Cardiac septum (tissue), 1 donor: Measurements from ENCODE around the gene RCN1. TPM values are rescaled to one million over a fixed set of nuclear protein-coding genes. Genes with fewer than 3 reads are reported as not detected.
"Not testable (repeated sequence)": the region's sequence is repeated elsewhere in the genome, so short reads cannot be mapped to it uniquely, and the experiment has no call there.

ENCODE experiments used
- DNase-seq: peaks from one replicate; pipeline ENCODE4 v3.0.0-alpha.2; 2020; ENCODE audit warnings: low spot score
- intact Hi-C: fragments of 100-400 bp; cut with DNase I; formaldehyde crosslinking; loops from one replicate; pipeline ENCODE4 v1.14.0; 2022
- total RNA-seq: library from RNA; stranded (reverse); fragmentation: NEBNext Ultra II Directional; extraction: Animal tissue kit (Norgen Biotek cat#: 25700); gene quantifications from one replicate; pipeline ENCODE4 v1.2.1, GENCODE V29; 2021
- donor health status: DM: no; HTN: no; CAD: no.

Gene RCN1
- total RNA-seq, 1 donor from 2014 or later, result 26.0 TPM

DNA sequence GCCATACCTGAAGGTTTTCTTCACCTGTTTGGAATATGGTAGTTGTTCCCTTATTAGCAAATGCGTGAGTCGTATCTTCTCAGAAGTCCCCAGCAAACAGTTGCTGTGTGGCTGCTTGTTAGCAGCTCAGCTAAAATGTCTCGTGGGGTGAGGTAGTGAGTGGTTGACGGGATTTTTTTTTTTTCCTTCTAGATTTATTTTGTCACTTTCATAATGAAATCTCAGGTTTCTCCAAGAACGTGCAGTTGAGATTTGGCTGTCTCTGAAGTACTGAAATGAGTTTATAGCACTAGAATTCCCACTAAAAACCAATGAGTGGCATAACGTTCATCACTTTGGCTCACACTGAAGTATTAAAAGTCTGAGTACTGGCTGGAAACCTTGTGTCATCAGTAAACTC, 16.8 kb downstream of the RCN1 start:
- intact Hi-C loops, result no loop called here
- DNase-seq, result no peak

GRCh38 chr11:32108576-32108975, 17.7 kb downstream of the RCN1 start:
- DNase-seq, result no peak
- intact Hi-C loops, result no loop called here

- DNase-seq, result no peak
- intact Hi-C loops, result no loop called here
Measured at GRCh38 chr11:32109138-32109537, 18.3 kb downstream of the RCN1 start.

DNA sequence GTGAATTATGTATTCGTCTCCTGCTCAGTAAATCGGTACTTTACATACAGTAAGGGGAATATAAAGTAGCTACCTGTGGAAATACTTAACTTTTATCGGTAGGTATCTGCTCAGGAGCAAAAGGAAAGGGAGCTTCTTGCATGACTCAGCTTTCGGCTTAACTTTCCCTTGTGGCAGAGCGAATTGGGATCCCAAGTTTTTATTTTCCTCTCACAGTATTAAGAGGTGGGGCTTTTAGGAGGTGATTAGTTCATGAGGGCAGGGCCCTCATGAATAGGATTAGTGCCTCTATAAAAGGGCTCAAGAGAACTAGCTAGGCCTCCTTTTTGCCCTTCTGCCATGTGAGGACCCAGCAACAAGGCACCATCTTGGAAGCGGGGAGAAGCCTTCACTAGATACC, 18.7 kb downstream of the RCN1 start:
- intact Hi-C loops, result no loop called here

DNA sequence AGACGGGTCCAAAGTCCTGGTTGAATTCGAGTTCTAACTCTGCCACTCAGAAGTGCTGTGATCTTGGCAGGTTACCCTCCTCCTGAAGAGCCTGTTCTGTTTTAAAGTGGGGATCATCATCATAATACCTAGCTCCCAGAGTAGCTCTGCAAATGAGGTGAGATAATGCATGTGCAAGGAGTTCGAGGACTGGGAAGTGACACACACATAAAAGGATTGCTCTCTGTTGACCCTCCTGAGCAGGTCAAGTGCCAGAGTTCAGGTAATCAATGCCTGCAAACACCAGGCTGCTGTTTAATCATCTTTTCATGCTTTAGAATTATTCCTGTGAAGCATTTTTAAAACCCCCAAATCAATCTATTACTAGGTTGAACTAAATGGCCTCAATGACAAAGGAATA, 19.9 kb downstream of the RCN1 start:
- intact Hi-C loops, result no loop called here
- DNase-seq, result no peak

More for the DNA sequence above, 18.7 kb downstream of the RCN1 start:
- DNase-seq, result no peak

DNA sequence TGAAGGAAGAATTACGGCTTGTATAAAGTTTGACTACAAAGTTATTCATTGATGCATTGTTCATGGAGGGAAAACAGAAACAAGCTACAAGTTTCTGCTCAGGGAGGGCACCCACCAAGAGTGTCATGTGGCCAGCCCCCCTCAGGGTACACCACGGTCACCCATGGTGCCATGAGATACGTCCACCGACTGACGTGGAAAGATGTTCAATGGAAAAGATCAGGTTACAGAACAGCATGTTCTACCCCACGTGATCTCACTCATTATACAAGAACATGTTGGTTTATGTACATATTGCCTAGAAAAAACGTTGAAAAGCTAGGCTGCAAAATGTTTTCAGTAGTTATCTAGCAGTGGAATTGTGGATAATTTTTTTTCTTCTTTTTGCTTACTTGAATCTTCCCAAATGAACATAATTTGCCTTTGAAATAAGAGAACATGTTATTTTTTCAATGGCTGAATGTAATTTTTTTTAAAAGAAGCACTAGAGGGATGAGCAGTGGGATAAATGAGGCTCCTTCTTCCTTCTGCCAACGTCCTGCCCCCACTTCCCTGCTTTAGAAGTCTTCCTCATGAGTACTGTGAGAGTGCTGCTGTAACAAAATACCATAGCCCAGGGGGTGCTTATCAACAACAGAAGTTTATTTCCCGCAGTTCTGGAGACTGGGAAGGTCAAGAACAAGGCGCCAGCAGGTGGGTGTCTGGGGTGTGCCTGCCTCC, 22.5 kb downstream of the RCN1 start:
- intact Hi-C loops, result no loop called here
- DNase-seq, result no peak

- DNase-seq, result no peak
- intact Hi-C loops, result no loop called here
Measured at GRCh38 chr11:32113920-32114203, 23.0 kb downstream of the RCN1 start.

- intact Hi-C loops, result no loop called here
- DNase-seq, result no peak
Measured at GRCh38 chr11:32115446-32115845, 24.6 kb downstream of the RCN1 start.

GRCh38 chr11:32116668-32117067, 25.8 kb downstream of the RCN1 start:
- intact Hi-C loops, result no loop called here
- DNase-seq, result no peak

DNA sequence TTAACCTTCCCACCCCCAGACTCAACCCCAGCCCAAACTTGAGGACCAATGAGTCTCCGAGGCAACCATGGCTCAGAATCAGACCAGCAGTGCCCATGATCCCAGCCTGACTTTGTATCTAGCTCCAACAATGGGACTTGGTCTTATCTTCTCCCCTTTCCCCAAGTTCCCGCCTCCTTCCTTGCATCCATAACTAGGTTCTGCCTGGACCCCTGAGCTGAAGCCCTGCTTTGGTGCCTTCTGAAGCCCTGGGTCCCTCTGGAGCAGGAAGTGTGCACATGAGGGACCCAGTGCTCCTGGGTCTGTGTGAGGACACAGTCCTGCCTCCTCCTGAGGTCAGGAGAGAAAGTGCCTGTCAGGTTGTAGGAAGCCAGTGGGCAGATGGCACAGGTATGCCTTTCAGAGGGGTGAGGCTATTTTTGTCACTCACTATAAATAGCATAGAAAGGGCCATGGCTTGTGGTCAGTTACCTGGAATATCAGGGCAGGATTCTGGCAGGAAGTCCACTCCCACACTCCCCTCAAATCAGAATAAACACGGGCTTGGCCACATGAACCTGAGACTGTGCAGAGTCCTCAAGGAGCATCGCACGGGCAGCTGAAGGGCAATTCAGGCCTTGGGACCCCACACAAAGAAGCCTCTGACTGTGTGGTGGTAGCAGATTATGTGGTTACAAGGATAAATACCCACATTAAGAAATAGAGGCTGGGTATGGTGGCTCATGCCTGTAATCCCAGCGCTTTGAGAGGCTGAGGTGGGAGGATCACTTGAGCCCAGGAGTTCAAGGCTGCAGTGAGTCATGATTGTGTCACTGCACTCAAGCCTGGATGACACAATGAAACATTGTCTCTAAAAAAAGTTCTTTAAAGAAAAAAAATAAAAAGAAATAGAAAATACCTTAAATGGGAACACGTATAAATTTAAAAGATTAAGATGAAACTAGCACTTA, 27.4 kb downstream of the RCN1 start:
- no peak for DNase-seq
- intact Hi-C loops, result no loop called here

DNA sequence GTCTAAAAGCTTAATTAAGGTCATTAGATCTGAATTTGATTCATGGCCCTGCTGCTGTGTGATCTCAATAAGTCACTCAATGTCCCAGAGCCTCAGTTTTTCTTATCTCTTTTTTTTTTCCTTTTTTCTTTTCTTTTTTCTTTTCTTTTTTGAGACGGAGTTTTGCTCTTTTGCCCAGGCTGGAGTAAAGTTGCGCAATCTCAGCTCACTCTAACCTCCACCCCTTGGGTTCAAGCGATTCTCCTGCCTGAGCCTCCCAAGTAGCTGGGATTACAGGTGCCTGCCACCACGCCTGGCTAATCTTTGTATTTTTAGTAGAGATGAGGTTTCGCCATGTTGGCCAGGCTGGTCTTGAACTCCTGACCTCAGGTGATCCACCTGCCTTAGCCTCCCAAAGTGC, 28.3 kb downstream of the RCN1 start:
- intact Hi-C loops, DNase-seq: not testable (repeated sequence)

DNA sequence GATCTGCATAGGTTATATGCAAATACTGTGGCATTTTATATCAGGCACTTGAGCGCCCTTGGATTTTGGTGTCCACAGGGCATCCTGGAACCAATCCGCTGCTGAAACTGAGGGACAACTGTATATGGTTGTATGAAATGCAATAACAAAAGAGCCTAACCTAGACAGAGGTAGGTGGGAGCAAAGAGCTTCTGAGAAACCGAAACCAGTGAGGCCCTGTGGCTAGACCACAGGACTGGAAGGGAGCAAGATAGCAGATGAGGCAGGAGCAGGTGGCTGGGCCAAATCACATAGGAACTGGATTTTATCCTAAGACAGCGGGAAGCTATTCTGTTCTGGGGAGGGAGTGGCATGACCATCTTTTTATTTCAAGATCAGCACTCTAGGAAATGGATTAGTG, 30.1 kb downstream of the RCN1 start:
- no peak for DNase-seq
- intact Hi-C loops, result no loop called here

- DNase-seq, result no peak
- intact Hi-C loops, result no loop called here
Measured at GRCh38 chr11:32122200-32122599, 31.3 kb downstream of the RCN1 start.

DNA sequence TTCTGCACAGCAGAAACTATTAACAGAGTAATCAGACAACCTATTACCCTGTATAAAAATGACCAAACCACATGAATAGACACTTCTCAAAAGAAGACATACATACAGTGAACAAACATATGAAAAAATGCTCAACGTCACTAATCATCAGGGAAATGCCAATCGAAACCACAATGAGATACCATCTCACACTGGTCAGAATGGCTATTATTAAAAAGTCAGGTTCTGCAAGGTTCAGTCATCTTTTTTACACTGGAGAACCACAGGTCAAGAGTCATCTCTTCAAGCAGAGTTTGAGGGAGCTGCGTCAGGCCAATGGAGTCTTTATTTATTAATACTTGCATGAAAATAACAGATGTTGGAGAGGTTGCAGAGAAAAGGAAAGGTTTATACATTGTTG, 40.4 kb downstream of the RCN1 start:
- no peak for DNase-seq
- intact Hi-C loops, result no loop called here

DNA sequence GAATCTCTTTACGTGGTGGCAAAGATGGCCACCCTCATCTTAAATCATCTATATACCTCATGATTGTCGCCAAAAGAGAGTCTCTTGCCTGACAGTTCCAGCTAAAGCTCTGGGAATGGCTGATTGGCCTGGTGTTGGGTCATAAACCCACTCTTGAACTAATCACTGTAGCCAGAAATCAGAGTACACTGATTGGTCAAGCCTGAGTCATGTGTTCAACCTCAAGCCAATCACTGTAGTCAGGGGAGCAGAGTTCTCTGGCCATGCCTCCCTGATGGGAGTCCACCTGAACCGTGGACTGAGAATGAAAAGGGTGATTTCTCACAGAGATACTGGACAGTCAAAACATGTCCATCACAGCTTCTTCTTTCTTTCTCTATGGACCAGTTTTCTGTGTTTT, 45.8 kb downstream of the RCN1 start:
- no peak for DNase-seq
- intact Hi-C loops, result no loop called here

DNA sequence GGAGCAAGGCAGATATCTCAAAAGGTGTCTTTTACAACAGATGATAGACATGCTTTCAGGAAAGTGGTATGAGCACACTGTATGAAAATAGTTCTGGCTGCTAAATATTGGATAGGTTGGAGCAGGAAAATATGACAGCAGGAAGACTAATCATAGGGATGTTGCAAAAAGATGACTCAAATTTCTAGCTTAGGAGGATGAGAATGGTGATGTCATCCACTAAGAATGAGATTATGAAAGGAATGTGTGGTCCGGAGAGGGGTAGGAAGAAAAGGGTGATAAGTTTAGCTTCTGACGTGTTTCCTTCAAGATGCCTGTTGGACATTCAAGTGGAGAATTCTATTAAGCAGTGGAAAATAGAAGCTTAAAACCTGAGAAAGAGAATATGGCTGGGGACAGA, 46.4 kb downstream of the RCN1 start:
- intact Hi-C loops, result no loop called here
- DNase-seq, result no peak

GRCh38 chr11:32137869-32138268, 47.0 kb downstream of the RCN1 start:
- no peak for DNase-seq
- intact Hi-C loops, result no loop called here

DNA sequence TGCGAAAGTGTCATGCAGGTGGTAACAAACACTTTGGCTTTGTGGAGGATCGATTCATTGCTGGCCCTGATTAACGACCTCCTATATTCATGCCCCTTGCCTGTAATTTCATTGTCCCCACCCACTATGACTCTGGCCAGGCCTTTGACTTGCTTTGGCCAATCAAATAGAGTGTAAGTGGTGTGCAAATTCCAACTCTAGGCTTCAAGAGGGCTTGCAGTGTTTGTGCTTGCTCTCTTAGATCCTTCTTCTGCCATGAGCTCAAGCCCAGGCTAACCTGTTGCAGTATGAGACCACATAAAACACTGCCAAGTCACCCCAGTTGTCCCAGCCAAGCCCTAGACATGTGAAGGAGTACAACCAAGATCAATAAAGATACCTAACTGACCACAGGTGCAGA, 48.0 kb downstream of the RCN1 start:
- intact Hi-C loops, result no loop called here
- DNase-seq, result no peak

DNA sequence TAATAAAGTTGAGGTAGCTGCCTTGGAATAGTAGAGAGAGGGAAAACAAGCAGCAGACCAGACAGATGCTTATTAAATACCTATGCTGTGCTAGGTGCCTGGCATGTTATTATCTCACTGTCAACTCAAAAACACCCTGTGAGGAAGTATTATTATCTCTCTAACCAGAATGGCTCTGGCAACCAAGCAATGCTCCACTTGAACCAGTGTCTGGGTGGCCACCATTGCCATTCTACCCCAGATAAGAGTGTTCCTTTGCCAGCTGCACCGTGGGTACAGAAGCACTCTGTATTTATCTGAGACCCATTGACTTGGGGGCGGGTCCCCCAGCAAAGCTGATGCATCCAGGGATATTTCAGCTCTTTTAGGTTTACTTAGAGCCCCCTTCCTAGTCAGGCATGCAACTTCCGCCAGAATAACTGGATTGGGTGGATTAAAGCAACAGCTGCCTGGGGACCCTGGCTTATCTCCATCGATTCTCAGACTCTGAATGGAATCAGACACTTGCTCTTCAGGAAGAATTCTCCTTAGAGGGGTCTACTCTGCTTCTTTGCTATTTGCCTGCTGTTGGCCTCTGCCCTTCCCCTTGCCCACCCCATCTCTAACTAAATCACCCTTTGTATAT, 49.1 kb downstream of the RCN1 start:
- intact Hi-C loops, result no loop called here
- no peak for DNase-seq

DNA sequence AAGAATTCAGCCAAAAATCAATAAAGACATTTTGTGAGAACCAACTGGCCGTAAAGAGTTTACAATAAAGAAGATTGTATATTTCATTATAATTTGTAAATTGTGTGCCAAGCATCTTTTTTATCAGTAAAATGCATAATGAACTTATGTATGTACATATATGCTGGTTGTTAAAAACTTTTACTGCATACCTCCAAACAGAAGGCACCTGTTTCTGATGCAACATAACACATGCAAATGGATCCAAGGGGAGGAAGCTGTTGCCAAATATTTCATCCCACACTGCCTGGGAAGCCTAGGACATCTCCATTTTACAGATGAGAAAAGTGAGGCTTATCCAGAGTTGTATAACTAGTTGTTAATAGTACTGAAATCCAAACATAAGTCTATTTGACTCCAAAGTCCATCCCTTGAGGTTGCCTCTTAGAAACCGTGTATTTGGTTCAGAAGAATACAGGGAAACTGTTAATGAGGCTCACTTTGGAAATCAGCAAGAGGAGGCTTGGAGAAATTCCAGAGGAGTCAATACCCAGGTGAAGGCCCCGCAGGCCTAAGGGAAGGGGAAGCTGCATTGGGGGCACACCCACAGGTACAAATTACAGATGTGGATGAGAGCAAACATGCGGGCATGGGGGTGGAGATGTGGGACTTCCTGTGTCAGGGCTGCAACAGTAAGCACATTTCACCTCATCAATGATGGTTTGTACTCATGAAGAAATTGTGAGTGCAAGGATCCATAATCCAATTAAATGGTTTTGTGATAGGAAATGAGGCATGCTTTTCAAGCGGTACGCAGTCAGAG, 51.1 kb downstream of the RCN1 start:
- DNase-seq, result no peak
- intact Hi-C loops, result no loop called here
